Chondrocyte (in vitro differentiated cells): Measurements from ENCODE around the gene OGFRL1. TPM values are rescaled to one million over a fixed set of nuclear protein-coding genes. Genes with fewer than 3 reads are reported as not detected.

Experiments
- DNase-seq: peaks from one replicate; pipeline ENCODE4 v3.0.0; 2021; ENCODE audit warnings: mixed read lengths, low spot score
- H3K27ac Mint-ChIP-seq: one replicate; pipeline ENCODE4 v1.8.0; 2021; ENCODE audit warnings: mild to moderate bottlenecking, moderate library complexity, mixed read lengths; ENCODE audit not compliant: unreplicated experiment
- H3K27me3 Mint-ChIP-seq: 2 replicates; pipeline ENCODE4 v1.8.0; 2021; ENCODE audit warnings: low read depth, mixed read lengths
- H3K36me3 Mint-ChIP-seq: 2 replicates; pipeline ENCODE4 v1.8.0; 2021; ENCODE audit warnings: low read depth, mixed read lengths
- H3K4me1 Mint-ChIP-seq: 2 replicates; pipeline ENCODE4 v1.8.0; 2021; ENCODE audit warnings: low read depth, mild to moderate bottlenecking, mixed read lengths
- H3K4me3 Mint-ChIP-seq: one replicate; pipeline ENCODE4 v1.8.0; 2021; ENCODE audit warnings: mild to moderate bottlenecking, moderate library complexity, mixed read lengths; ENCODE audit not compliant: unreplicated experiment
- H3K9me3 Mint-ChIP-seq: 2 replicates; pipeline ENCODE4 v1.8.0; 2021; ENCODE audit warnings: low read depth, mixed read lengths
- CTCF ChIP-seq: fragments of 200-600 bp; sonication (generic); IDR thresholded peaks from 2 replicates; pipeline ENCODE4 v1.5.0; 2021; ENCODE audit warnings: antibody characterized with exemption, mild to moderate bottlenecking, moderate library complexity
- total RNA-seq: library from RNA; stranded (reverse); gene quantifications from 3 replicates; pipeline ENCODE4 v1.2.1, GENCODE V29; 2021

OGFRL1 gene
- total RNA-seq, 1 donor from 2014 or later, result 6.5 TPM

- H3K27me3 Mint-ChIP-seq, result no peaks in the 10 kb centered on the region
- H3K9me3 Mint-ChIP-seq, result peaks cover 6% of the 10 kb centered on the region
- H3K4me3 Mint-ChIP-seq, result no peak overlapping the region
- no peak for TF ChIP-seq CTCF
- peaks cover 2% of the 10 kb centered on the region for H3K36me3 Mint-ChIP-seq
- no peaks in the 10 kb centered on the region for H3K4me1 Mint-ChIP-seq
- H3K27ac Mint-ChIP-seq, result no peak overlapping the region
- no peak for DNase-seq
Observed at GRCh38 chr6:71320041-71320440, 31.4 kb downstream of the OGFRL1 start.

DNA sequence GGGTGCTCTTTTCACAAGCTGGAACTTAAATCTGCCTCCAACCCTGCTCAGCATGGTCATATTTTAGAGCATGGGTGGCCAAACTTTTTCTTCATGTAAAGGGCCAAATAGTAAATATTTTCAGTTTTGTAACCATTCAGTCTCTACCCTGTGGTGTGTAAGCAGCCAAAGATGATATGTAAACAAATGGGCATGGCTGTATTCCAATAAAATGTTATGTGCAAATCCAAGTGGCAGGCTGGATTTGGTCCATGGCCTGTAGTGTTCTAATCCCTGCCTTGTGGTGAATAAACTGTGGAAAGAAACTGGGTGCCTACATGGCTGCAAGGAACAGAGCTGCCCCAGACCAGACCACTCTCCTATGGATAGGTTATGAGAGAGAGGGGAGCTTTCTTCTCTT is 32.7 kb downstream of the OGFRL1 start:
- no peaks in the 10 kb centered on the region for H3K4me1 Mint-ChIP-seq
- H3K9me3 Mint-ChIP-seq, result peaks cover 6% of the 10 kb centered on the region
- no peaks in the 10 kb centered on the region for H3K27me3 Mint-ChIP-seq
- DNase-seq, result no peak
- no peak overlapping the region for H3K27ac Mint-ChIP-seq
- H3K4me3 Mint-ChIP-seq, result no peak overlapping the region
- no peak for TF ChIP-seq CTCF
- peaks cover 2% of the 10 kb centered on the region for H3K36me3 Mint-ChIP-seq

GRCh38 chr6:71324194-71324785 is 35.7 kb downstream of the OGFRL1 start:
- no peak overlapping the region for H3K4me3 Mint-ChIP-seq
- H3K27ac Mint-ChIP-seq, result no peak overlapping the region
- H3K36me3 Mint-ChIP-seq, result no peaks in the 10 kb centered on the region
- no peaks in the 10 kb centered on the region for H3K4me1 Mint-ChIP-seq
- H3K27me3 Mint-ChIP-seq, result no peaks in the 10 kb centered on the region
- no peak for TF ChIP-seq CTCF
- no peaks in the 10 kb centered on the region for H3K9me3 Mint-ChIP-seq
- no peak for DNase-seq

GRCh38 chr6:71326611-71327010 is 38.0 kb downstream of the OGFRL1 start:
- no peaks in the 10 kb centered on the region for H3K36me3 Mint-ChIP-seq
- H3K4me1 Mint-ChIP-seq, result no peaks in the 10 kb centered on the region
- no peak for TF ChIP-seq CTCF
- H3K9me3 Mint-ChIP-seq, result no peaks in the 10 kb centered on the region
- H3K27ac Mint-ChIP-seq, result no peak overlapping the region
- DNase-seq, result no peak
- H3K27me3 Mint-ChIP-seq, result no peaks in the 10 kb centered on the region
- H3K4me3 Mint-ChIP-seq, result no peak overlapping the region

DNA sequence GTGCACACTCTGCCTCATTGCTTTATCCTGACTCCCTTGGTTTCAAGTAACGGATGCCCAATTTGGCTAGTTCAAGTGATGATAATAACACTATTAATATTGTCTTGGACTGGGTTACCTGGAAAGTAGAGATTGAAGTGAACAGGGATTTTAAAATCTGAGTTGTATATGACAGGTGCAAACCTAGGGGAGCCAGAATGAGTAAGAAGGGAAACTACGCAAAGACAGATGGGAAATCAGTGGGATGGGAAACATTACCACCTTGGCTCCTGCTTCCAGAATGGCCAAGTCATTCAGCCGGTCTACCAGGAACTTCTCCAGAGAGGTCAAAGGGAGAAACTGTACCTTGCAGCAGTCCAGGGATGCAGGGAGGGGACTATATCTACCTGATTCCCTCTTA is 41.9 kb downstream of the OGFRL1 start:
- H3K27ac Mint-ChIP-seq, result no peak overlapping the region
- no peaks in the 10 kb centered on the region for H3K36me3 Mint-ChIP-seq
- H3K27me3 Mint-ChIP-seq, result no peaks in the 10 kb centered on the region
- H3K4me1 Mint-ChIP-seq, result peaks cover 11% of the 10 kb centered on the region
- H3K9me3 Mint-ChIP-seq, result no peaks in the 10 kb centered on the region
- DNase-seq, result no peak
- H3K4me3 Mint-ChIP-seq, result no peak overlapping the region
- no peak for TF ChIP-seq CTCF
